AG08396 (cell line): ENCODE measurements around the gene SLC29A3.

Experiments
- DNase-seq: peaks from one replicate; pipeline ENCODE4 v3.0.0; 2012; ENCODE audit warnings: low spot score, mixed read lengths

Gene SLC29A3

GRCh38 chr10:71301371-71301916 is 17.6 kb upstream of the SLC29A3 start:
- no peak for DNase-seq

- DNase-seq, result no peak
These were observed 16.6 kb upstream of the SLC29A3 start for GRCh38 chr10:71302451-71302850.

GRCh38 chr10:71302874-71303568 is 16.0 kb upstream of the SLC29A3 start:
- DNase-seq, result peak; percentile 36

- DNase-seq, result no peak
These were observed 15.5 kb upstream of the SLC29A3 start for GRCh38 chr10:71303569-71303907.

GRCh38 chr10:71304914-71305313 is 14.1 kb upstream of the SLC29A3 start:
- no peak for DNase-seq

- no peak for DNase-seq
These were observed 12.1 kb upstream of the SLC29A3 start for GRCh38 chr10:71306979-71307378.

- DNase-seq, result no peak
These were observed 11.5 kb upstream of the SLC29A3 start for GRCh38 chr10:71307469-71308085.

GRCh38 chr10:71308244-71308643 is 10.8 kb upstream of the SLC29A3 start:
- no peak for DNase-seq

GRCh38 chr10:71308985-71309384 is 10.1 kb upstream of the SLC29A3 start:
- DNase-seq, result no peak

- no peak for DNase-seq
These were observed 9.1 kb upstream of the SLC29A3 start for GRCh38 chr10:71309919-71310318.

GRCh38 chr10:71312220-71312619 is 6.8 kb upstream of the SLC29A3 start:
- DNase-seq, result no peak

GRCh38 chr10:71312811-71313789 is 6.0 kb upstream of the SLC29A3 start:
- no peak for DNase-seq

GRCh38 chr10:71314028-71314693 is 4.9 kb upstream of the SLC29A3 start:
- DNase-seq, result peak; percentile 84

GRCh38 chr10:71314694-71315225 is 4.3 kb upstream of the SLC29A3 start:
- DNase-seq, result no peak

- DNase-seq, result no peak
These were observed 2.8 kb upstream of the SLC29A3 start for GRCh38 chr10:71316056-71316785.

GRCh38 chr10:71316786-71317160 is 2.3 kb upstream of the SLC29A3 start:
- DNase-seq, result no peak

GRCh38 chr10:71317739-71318138 is 1.3 kb upstream of the SLC29A3 start:
- no peak for DNase-seq

- no peak for DNase-seq
These were observed 837 bp downstream of the SLC29A3 start for GRCh38 chr10:71319800-71320392.

- DNase-seq, result no peak
These were observed 1.5 kb downstream of the SLC29A3 start for GRCh38 chr10:71320592-71320991.

- DNase-seq, result no peak
These were observed 2.3 kb downstream of the SLC29A3 start for GRCh38 chr10:71321386-71321785.

- peak; percentile 38 for DNase-seq
These were observed 4.3 kb downstream of the SLC29A3 start for GRCh38 chr10:71323407-71323806.
